Gastroesophageal sphincter (tissue), 3 donors: ENCODE data around the gene MYT1.

ENCODE experiments used
- CTCF ChIP-seq, 4 experiments: fragments of 200-600 bp in 2 of 4; fragments of 450-650 bp in 2 of 4; sonication (generic) in 1 of 4; IDR thresholded peaks; one replicate each; pipeline ENCODE4 v1.5.1; 2017 to 2019; ENCODE audit warnings: antibody characterized with exemption in 4 of 4, mild to moderate bottlenecking in 2 of 4, moderate library complexity in 2 of 4
- POLR2AphosphoS5 ChIP-seq: sonication (generic); formaldehyde crosslinking; IDR thresholded peaks from one replicate; pipeline ENCODE4 v1.6.1; 2017; ENCODE audit warnings: antibody characterized with exemption

GRCh38 chr20:64196309-64196708 lies 32.1 kb downstream of the MYT1 start:
- no peak for TF ChIP-seq CTCF (IDR thresholded peaks at IDR 0.05)
- no peak for TF ChIP-seq POLR2AphosphoS5
